ENCODE results near the gene LHFPL6.

DNA sequence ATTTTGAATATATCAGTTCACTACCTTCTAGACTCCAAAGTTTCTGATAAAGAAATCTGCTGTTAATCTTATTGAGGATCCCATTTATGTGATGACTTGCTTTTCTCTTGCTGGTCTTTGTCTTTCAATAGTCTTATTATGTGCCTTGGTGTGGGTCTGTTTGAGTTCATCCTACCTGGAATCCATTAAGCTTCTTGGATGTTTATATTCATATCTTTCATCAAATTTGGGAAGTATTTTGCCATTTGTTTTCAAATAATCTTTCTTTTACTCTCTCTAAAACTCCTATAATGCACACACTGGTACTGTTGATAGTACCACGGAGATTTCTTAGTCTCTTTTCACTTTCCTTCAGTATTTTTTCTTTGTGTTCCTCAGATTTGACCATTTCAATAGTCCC, 28.3 kb upstream of the LHFPL6 start:
- TF ChIP-seq POLR2AphosphoS5 (IDR thresholded peaks at IDR 0.05; ENCODE audit: low read depth, low read length) (no peak), TAF1 (IDR thresholded peaks at IDR 0.05; ENCODE audit: borderline replicate concordance, insufficient read depth, low read length) (no peak), FOXP2 (optimal IDR thresholded peaks at IDR 0.05; ENCODE audit: borderline replicate concordance, extremely low read depth, extremely low read length, insufficient read depth) (no peak)
- TF ChIP-seq, protein P1, sequence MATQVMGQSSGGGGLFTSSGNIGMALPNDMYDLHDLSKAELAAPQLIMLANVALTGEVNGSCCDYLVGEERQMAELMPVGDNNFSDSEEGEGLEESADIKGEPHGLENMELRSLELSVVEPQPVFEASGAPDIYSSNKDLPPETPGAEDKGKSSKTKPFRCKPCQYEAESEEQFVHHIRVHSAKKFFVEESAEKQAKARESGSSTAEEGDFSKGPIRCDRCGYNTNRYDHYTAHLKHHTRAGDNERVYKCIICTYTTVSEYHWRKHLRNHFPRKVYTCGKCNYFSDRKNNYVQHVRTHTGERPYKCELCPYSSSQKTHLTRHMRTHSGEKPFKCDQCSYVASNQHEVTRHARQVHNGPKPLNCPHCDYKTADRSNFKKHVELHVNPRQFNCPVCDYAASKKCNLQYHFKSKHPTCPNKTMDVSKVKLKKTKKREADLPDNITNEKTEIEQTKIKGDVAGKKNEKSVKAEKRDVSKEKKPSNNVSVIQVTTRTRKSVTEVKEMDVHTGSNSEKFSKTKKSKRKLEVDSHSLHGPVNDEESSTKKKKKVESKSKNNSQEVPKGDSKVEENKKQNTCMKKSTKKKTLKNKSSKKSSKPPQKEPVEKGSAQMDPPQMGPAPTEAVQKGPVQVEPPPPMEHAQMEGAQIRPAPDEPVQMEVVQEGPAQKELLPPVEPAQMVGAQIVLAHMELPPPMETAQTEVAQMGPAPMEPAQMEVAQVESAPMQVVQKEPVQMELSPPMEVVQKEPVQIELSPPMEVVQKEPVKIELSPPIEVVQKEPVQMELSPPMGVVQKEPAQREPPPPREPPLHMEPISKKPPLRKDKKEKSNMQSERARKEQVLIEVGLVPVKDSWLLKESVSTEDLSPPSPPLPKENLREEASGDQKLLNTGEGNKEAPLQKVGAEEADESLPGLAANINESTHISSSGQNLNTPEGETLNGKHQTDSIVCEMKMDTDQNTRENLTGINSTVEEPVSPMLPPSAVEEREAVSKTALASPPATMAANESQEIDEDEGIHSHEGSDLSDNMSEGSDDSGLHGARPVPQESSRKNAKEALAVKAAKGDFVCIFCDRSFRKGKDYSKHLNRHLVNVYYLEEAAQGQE (IDR thresholded peaks at IDR 0.05; ENCODE audit: insufficient read depth in 1 of 2, low read depth in 2 of 2, low read length in 2 of 2): no peak
